Hypothalamus (tissue), 51 donors: ENCODE measurements around the gene MPZ.
A peak's percentile ranks its signal among the peaks of the same experiment; 100 is the strongest.

Source experiments
- DNase-seq, 51 donors: peaks; one replicate each; lab custom pipeline; 2025; lab: John Stamatoyannopoulos, UW

Gene MPZ

DNA sequence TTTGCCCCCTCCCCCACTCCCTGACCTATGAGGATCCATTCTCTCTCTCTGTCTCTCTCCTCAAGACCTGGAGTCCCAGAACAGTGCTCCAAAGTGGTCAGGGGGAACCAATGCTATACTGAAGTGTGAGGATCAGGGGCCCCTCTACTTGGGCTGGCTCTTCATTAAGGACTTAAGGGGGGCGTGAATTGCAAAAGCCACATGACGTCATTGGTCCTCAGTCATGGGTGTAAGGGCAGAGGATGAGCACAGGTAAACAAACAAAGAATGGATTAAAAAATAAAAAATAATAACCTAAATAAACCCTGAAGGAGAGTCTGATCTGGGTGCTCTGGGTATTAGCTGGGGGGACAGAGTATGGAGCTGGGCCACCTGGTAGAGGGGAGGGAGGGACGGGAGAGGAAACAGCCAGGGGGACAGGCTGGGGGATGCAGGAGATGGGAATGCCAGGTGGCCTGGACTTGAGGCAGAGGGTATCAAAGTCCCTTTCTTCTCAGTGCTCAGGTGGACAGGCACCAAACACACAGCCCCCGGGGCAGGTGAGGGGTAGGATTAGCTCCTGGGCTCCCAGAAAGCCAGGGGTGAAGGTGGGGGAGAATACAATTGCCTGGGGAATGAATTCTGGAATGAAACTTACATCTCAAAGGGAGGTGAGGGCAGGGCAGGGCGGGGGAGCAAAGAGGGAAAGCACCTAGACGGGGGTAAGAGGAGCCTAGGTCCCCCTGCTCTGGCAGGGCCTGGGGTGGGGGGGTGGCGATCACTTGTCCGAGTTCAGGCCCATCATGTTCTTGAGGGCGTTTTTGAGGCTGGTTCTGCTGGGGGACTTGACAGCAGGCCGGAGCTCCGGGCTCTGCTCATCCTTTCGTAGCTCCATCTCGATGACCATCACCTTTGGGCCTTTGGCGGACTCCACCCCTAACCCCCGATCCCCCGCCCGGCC is 4.6 kb downstream of the MPZ start:
- no peak for DNase-seq

- DNase-seq = no peak
Measured at GRCh38 chr1:161300478-161300877, 9.3 kb downstream of the MPZ start.

GRCh38 chr1:161299347-161299746 is 10.4 kb downstream of the MPZ start:
- DNase-seq = no peak

- DNase-seq = no peak
Measured at GRCh38 chr1:161298116-161298515, 11.7 kb downstream of the MPZ start.

GRCh38 chr1:161297415-161297814 is 12.4 kb downstream of the MPZ start:
- DNase-seq = no peak

DNA sequence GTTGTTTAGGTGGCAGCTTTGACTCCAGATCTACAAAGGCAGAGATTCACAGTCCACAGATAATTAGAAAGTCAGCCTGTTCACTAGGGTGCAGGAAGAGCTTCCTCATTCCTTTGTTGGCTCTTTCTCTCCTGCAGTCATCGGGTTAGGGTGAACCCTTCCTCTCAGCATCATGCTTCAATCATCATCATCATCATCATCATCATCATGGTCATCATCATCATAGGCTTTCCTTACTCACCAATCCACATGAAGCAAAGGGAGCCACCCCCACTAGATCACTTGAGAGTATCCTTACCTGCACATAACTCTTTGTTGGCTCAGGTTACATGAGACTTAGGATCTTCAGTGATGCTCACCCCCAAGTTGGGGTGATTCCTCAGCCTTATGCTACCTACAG is 19.0 kb downstream of the MPZ start:
- DNase-seq = no peak

DNA sequence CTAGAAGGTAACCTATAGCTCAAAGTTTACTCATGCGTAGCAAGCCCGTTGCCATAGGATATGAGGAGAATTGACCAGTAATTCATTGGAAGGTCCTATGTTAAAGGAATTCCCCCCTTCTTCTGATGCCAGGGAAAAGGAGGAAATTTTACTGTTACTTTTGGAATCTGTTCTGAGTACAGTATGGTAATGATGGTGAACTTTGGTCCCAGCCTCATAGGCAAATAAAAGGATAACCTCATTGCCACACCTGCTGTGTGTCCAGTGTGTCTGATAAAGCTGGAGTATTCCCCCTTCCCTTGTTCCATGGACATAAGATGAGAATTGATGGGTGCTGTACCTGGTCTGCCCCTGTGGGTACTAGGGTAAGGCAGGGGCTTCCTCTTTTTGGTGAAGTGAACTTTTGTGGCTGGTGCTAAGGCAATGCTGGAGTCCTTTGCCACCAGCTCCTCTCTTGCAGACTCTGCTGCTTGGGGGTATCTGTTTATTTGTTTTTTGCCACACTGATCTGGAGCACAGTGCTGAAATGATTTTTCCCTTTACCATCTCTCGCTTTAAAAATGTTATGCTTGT is 22.2 kb downstream of the MPZ start:
- no peak for DNase-seq

DNA sequence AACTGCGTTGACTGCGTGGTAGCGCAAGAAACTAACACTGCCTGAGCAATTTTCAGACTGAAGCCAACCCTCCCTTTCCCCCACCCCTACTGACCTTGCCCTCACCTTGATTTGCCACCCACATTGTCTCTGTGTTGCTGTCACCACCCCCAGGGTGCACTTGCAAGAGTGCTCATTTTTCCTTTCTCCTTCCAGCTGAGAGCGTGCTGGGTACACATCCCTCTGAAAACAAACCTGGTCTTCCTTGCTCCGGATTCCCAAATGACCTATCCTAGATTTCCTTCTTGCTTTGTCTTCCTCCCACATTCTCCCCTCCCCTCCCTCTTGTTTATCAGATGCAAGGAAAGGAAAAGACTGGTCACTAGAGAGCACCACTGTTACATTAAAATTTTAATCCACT is 24.2 kb downstream of the MPZ start:
- peak in 1 of 51 donors; percentile 15 for DNase-seq

GRCh38 chr1:161285113-161285512 is 24.7 kb downstream of the MPZ start:
- DNase-seq = no peak

DNA sequence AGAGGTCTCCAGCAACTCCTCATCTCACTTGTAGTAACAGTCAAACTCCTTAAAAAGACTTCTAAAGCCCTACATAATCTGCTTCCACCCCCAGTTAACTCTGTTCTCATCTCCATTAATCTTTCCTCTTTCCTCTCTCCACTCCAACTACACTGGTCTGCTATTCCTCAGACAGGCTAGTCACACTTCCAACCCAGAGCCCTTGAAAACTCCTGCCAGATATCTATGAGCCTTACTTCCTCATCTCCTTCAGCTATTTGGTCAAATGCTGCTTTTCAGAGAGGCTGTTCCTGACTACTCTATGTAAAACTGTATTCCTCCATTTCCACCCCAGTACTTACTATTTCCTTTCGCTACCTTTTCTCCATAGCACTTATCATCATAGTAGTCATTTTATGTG is 26.8 kb downstream of the MPZ start:
- no peak for DNase-seq

DNA sequence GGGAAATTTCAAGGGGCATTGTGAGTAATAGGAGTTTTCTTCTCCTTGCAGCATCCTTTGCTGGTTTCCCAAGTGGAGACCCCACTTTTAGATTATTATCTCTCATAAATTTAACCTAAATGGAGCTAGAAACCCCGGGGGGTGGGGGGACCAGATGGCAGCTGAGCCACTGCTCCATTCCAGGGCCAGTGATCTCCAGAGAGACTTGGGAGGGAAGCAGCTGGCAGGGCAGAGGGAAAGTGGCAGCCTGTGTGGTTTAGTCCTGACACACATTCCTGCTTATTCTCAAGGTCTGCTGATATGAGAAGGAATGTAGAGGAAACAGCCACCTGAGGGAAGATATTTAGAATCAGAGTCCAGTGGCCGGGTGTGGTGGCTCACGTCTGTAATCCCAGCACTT is 34.9 kb downstream of the MPZ start:
- DNase-seq = no peak

- DNase-seq = no peak
Measured at GRCh38 chr1:161273402-161273801, 36.4 kb downstream of the MPZ start.

- peak in 1 of 51 donors; percentile 16 for DNase-seq
Measured at GRCh38 chr1:161267321-161267720, 42.4 kb downstream of the MPZ start.

GRCh38 chr1:161266836-161267235 is 42.9 kb downstream of the MPZ start:
- no peak for DNase-seq

GRCh38 chr1:161266202-161266601 is 43.6 kb downstream of the MPZ start:
- DNase-seq = peak in 2 of 51 donors; percentile 4 to 13

DNA sequence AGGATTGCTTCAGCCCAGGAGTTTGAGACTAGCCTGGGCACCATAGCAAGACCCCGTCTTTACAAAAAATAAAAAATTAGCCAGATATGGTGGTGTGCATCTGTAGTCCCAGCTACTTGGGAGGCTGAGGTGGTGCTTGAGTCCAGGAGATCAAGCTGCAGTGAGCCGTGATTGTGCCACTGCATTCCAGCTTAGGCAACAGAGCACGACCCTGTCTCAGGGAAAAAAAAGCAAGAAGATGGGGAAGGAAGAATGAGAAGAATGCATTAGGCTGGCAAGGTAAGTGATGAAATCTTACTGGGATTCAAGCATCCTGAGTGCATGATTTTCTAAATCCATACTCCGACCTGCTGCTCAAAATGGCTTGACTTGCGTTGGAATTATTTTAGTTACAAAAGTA is 44.5 kb downstream of the MPZ start:
- DNase-seq = no peak

DNA sequence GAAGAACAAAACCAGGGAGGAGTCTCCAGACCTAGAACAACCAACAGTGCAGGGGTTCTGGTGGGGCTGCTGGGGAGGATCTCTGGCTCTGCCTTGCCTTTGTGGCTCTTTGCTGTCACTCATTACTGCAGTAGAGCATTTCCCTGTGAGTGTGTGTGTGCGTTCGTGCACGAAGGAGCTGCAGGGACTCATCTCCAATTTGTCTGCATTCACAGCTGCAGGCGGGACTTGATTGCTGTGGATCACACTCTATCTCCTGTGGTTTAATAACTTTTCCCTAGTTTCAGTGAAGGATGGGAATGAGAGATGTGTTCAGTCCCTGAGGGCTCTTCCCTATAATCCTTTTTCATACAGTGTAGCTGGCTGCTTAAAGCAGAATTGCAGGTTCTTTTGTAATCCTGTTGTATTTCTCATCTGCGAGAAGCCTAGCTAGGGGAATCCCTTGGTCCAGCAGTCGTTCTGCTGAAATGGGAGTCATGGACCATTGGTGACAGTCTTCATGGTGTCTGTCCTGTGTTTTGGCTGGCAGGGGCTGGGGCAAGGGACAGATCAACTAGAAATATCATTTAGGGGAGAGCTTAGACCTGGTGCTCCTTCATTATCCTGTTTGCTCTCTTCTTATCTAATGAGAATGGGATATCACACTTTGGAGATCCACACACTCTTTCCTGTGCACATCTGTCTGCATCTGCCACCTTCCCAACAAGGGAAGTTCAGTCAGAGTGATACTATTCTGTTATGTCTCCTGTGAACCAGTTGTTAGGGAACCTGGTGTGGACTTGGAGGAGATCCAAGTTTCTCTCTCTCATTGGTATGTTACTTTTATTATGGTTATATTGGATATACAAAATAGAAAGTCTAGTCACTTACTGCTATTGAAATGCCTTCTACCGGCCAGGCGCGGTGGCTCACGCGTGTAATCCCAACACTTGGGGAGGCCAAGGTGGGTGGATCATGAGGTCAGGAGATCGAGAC is 48.2 kb downstream of the MPZ start:
- peak in 2 of 51 donors; percentile 3 to 46 for DNase-seq

DNA sequence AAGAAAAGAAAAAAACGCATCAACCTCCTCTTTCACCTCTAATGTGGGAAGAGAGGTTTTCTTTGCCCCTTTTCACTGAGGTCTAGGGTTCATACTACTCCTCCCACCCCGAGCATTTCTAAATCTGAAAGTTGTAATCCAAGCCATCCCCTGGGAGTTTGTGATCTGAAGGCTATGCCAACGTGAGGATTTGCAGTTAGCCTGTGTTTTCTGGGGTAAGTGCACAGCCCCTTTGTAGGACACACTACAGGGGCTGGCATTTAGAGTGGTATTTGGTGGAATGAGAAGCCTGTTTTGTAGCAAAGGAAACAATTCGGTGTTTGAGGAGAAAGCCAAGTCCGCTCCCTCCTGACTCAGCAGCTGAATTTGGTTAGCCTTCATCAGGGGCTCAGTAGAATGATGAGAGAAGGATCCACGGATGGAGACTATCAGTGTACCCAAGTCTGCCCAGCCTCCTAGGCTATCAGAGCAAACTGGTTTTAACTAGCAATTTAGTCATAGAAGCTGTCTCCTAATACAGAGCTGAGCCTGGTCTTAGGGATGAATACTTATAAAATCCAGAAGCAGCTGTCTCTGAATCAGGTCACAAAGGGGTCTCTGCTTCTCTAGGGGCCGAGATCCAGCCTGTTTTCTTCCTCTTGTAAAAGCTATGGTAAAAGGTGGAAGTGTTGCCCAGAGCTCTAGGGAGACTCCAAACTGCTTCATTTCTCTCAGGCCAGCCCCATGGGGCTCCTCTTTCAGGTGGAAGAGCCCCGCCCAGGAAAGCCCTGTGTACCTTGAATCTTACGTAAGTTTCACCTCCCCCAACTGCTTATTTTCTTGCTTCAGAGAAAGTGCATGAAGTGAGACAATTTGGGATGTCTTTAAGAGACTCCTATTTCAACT is 49.1 kb downstream of the MPZ start:
- DNase-seq = peak in 1 of 51 donors; percentile 16

- DNase-seq = no peak
Measured at GRCh38 chr1:161259765-161260164, 50.0 kb downstream of the MPZ start.

GRCh38 chr1:161259345-161259702 is 50.4 kb downstream of the MPZ start:
- DNase-seq = no peak
